Neutrophil (primary cell): ENCODE measurements around the gene CAPN11.

ENCODE experiments used
- H3K27ac ChIP-seq: fragments of 200-600 bp; sonication (generic); 2 replicates; pipeline ENCODE4 v1.5.1; 2016; ENCODE audit warnings: mild to moderate bottlenecking, moderate library complexity
- H3K27me3 ChIP-seq: fragments of 200-600 bp; sonication (generic); 2 replicates; pipeline ENCODE4 v1.6.0; 2016; ENCODE audit warnings: mild to moderate bottlenecking
- H3K36me3 ChIP-seq: fragments of 200-600 bp; sonication (generic); 2 replicates; pipeline ENCODE4 v1.5.1; 2017
- H3K4me1 ChIP-seq, 2 experiments: fragments of 200-600 bp in 1 of 2; sonication (generic) in 1 of 2; 1 replicate in 1 of 2; 2 replicates in 1 of 2; pipeline versions ENCODE4 v1.5.1 to v1.6.1; 2013 to 2016; ENCODE audit warnings: low read depth in 1 of 2, low read length in 1 of 2, mild to moderate bottlenecking in 1 of 2, moderate library complexity in 1 of 2; ENCODE audit not compliant: control insufficient read depth in 1 of 2, insufficient read depth in 1 of 2
- H3K4me3 ChIP-seq, 2 experiments: fragments of 200-600 bp in 1 of 2; sonication (generic) in 1 of 2; 1 replicate in 1 of 2; 2 replicates in 1 of 2; pipeline ENCODE4 v1.5.1; 2013 to 2016; ENCODE audit warnings: low read depth in 1 of 2, low read length in 1 of 2, mild to moderate bottlenecking in 1 of 2, moderate library complexity in 1 of 2
- H3K9me3 ChIP-seq: fragments of 200-600 bp; sonication (generic); 2 replicates; pipeline ENCODE4 v1.5.1; 2016
- TF ChIP-seq, protein P1 (sequence below): fragments of 200-600 bp; sonication (generic); IDR thresholded peaks from 2 replicates; pipeline ENCODE4 v1.5.1; 2016; ENCODE audit warnings: antibody characterized with exemption

Gene CAPN11

GRCh38 chr6:44133981-44134711 is 24.5 kb upstream of the CAPN11 start:
- TF ChIP-seq, protein P1, sequence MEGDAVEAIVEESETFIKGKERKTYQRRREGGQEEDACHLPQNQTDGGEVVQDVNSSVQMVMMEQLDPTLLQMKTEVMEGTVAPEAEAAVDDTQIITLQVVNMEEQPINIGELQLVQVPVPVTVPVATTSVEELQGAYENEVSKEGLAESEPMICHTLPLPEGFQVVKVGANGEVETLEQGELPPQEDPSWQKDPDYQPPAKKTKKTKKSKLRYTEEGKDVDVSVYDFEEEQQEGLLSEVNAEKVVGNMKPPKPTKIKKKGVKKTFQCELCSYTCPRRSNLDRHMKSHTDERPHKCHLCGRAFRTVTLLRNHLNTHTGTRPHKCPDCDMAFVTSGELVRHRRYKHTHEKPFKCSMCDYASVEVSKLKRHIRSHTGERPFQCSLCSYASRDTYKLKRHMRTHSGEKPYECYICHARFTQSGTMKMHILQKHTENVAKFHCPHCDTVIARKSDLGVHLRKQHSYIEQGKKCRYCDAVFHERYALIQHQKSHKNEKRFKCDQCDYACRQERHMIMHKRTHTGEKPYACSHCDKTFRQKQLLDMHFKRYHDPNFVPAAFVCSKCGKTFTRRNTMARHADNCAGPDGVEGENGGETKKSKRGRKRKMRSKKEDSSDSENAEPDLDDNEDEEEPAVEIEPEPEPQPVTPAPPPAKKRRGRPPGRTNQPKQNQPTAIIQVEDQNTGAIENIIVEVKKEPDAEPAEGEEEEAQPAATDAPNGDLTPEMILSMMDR, result no peak
- Histone ChIP-seq H3K4me1 (peaks cover 0 to 6% of the 10 kb centered on the region in 2 experiments), H3K4me3 (no peak overlapping the region), H3K27ac (no peak overlapping the region), H3K36me3 (peaks cover 30% of the 10 kb centered on the region), H3K9me3 (no peaks in the 10 kb centered on the region), H3K27me3 (no peaks in the 10 kb centered on the region)

- H3K27me3 ChIP-seq, result no peaks in the 10 kb centered on the region
- H3K4me1 ChIP-seq, result peaks cover 0 to 6% of the 10 kb centered on the region in 2 experiments
- peaks cover 42% of the 10 kb centered on the region for H3K36me3 ChIP-seq
- no peak overlapping the region for H3K4me3 ChIP-seq
- no peaks in the 10 kb centered on the region for H3K9me3 ChIP-seq
- TF ChIP-seq, protein P1, result no peak
- no peak overlapping the region for H3K27ac ChIP-seq
Measured at GRCh38 chr6:44135173-44135758, 23.4 kb upstream of the CAPN11 start.

- TF ChIP-seq, protein P1, result no peak
- H3K36me3 ChIP-seq, result peaks cover 48% of the 10 kb centered on the region
- no peak overlapping the region for H3K27ac ChIP-seq
- H3K4me3 ChIP-seq, result no peak overlapping the region
- H3K9me3 ChIP-seq, result no peaks in the 10 kb centered on the region
- peaks cover 0 to 6% of the 10 kb centered on the region in 2 experiments for H3K4me1 ChIP-seq
- no peaks in the 10 kb centered on the region for H3K27me3 ChIP-seq
Measured at GRCh38 chr6:44135875-44136274, 22.7 kb upstream of the CAPN11 start.

- Histone ChIP-seq H3K9me3 (no peaks in the 10 kb centered on the region), H3K27me3 (no peaks in the 10 kb centered on the region), H3K4me1 (peaks cover 0 to 6% of the 10 kb centered on the region in 2 experiments), H3K4me3 (no peak overlapping the region), H3K36me3 (peaks cover 70% of the 10 kb centered on the region), H3K27ac (no peak overlapping the region)
- TF ChIP-seq, protein P1, result no peak
Measured at GRCh38 chr6:44138717-44139350, 19.8 kb upstream of the CAPN11 start.

DNA sequence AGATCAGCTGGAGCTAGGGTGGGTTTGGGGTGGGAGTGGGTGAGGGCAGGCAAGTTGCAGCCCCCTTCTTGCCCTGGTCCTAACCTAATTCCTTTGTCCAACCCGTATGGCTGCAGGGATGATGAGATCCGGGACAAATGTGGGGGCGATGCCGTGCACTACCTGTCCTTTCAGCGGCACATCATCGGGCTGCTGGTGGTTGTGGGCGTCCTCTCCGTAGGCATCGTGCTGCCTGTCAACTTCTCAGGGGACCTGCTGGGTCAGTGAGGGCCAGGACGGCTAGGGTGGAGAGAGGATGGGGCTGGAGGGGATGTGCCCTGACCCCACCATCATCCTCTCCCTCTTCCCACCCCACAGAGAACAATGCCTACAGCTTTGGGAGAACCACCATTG is 19.3 kb upstream of the CAPN11 start:
- peaks cover 0 to 6% of the 10 kb centered on the region in 2 experiments for H3K4me1 ChIP-seq
- H3K36me3 ChIP-seq, result peaks cover 75% of the 10 kb centered on the region
- no peak overlapping the region for H3K27ac ChIP-seq
- no peaks in the 10 kb centered on the region for H3K27me3 ChIP-seq
- H3K4me3 ChIP-seq, result no peak overlapping the region
- H3K9me3 ChIP-seq, result no peaks in the 10 kb centered on the region
- TF ChIP-seq, protein P1, result no peak
